CD4-positive, alpha-beta T cell treated with Interleukin-17A for 1 hour (primary cell): ENCODE measurements around the gene CYP4Z1.
"Not testable (repeated sequence)": the region's sequence is repeated elsewhere in the genome, so short reads cannot be mapped to it uniquely, and the experiment has no call there.

Experiments
- DNase-seq: peaks from one replicate; pipeline ENCODE4 v3.0.0-alpha.2; 2020

CYP4Z1 gene

GRCh38 chr1:47129489-47130230 is 62.6 kb downstream of the CYP4Z1 start:
- DNase-seq, result not testable (repeated sequence)

GRCh38 chr1:47132665-47133064 is 65.6 kb downstream of the CYP4Z1 start:
- not testable (repeated sequence) for DNase-seq

- DNase-seq, result no peak
Observed at GRCh38 chr1:47137198-47137597, 70.2 kb downstream of the CYP4Z1 start, which contains the start of gene CYP4A22. CYP4A22 (plus strand) TSS chr1:47137441; CDS start chr1:47137486, 45 bp downstream.

GRCh38 chr1:47137925-47138615 is 71.0 kb downstream of the CYP4Z1 start:
- DNase-seq, result no peak

- not testable (repeated sequence) for DNase-seq
Observed at GRCh38 chr1:47140358-47140757, 73.3 kb downstream of the CYP4Z1 start.

GRCh38 chr1:47143654-47144053 is 76.6 kb downstream of the CYP4Z1 start:
- DNase-seq, result not testable (repeated sequence)

- not testable (repeated sequence) for DNase-seq
Observed at GRCh38 chr1:47146495-47146894, 79.5 kb downstream of the CYP4Z1 start.

- DNase-seq, result no peak
Observed at GRCh38 chr1:47147047-47147785, 80.2 kb downstream of the CYP4Z1 start.

- DNase-seq, result not testable (repeated sequence)
Observed at GRCh38 chr1:47149162-47149561, 82.1 kb downstream of the CYP4Z1 start.

- DNase-seq, result not testable (repeated sequence)
Observed at GRCh38 chr1:47156457-47156856, 89.4 kb downstream of the CYP4Z1 start.

GRCh38 chr1:47157957-47158356 is 90.9 kb downstream of the CYP4Z1 start:
- not testable (repeated sequence) for DNase-seq

GRCh38 chr1:47160716-47161115 is 93.7 kb downstream of the CYP4Z1 start:
- no peak for DNase-seq

- no peak for DNase-seq
Observed at GRCh38 chr1:47161298-47162040, 94.4 kb downstream of the CYP4Z1 start.

- no peak for DNase-seq
Observed at GRCh38 chr1:47164552-47164951, 97.5 kb downstream of the CYP4Z1 start.
